GM12878 (cell line): ENCODE results near the gene ZNF592.

Experiments
- DPF2 ChIP-seq: fragments of 450-650 bp; IDR thresholded peaks from 2 replicates; pipeline ENCODE4 v1.6.1; 2017; ENCODE audit warnings: mild to moderate bottlenecking
- GABPA ChIP-seq: IDR thresholded peaks from 2 replicates; pipeline ENCODE4 v1.6.1; 2014; ENCODE audit warnings: antibody characterized with exemption, low read depth, mild to moderate bottlenecking, inconsistent platforms
- HDAC6 ChIP-seq: fragments of 200-600 bp; sonication (generic); IDR thresholded peaks from one replicate; pipeline ENCODE4 v1.8.0; 2017; ENCODE audit warnings: antibody characterized with exemption; ENCODE audit not compliant: unreplicated experiment
- NFIC ChIP-seq: IDR thresholded peaks from 2 replicates; pipeline ENCODE4 v1.6.1; 2012; ENCODE audit warnings: low read depth, mild to moderate bottlenecking, inconsistent platforms, low read length, moderate library complexity
- RAD21 ChIP-seq: IDR thresholded peaks from 2 replicates; pipeline ENCODE4 v1.6.1; 2011; ENCODE audit warnings: mild to moderate bottlenecking, low read depth, low read length, moderate library complexity; ENCODE audit not compliant: insufficient read depth

GRCh38 chr15:84782346-84782745, 34.0 kb downstream of the ZNF592 start:
- TF ChIP-seq RAD21 (no peak), HDAC6 (no peak), GABPA (no peak), NFIC (no peak), DPF2 (no peak)
